HepG2 (cell line): ENCODE data around the gene PHF2. TPM values are rescaled to one million over a fixed set of nuclear protein-coding genes. Genes with fewer than 3 reads are reported as not detected.

Experiments
- ATAC-seq: fragments of 200-7000 bp; cut with Tn5 transposase; 3 replicates; pipeline ENCODE4 v1.9.1; 2020; ENCODE audit warnings: mild to moderate bottlenecking, moderate library complexity
- BruUV-seq: library from RNA; stranded (reverse); fragments of 400-500 nt; replicated peaks from 2 replicates; lab custom pipeline; 2021; lab: Mats Ljungman, UMichigan
- CTCF ChIA-PET: fragments of 300-600 bp; formaldehyde crosslinking; extraction: SDS; loops from one replicate; lab custom pipeline; 2021; ENCODE audit warnings: low total read pairs, inconsistent platforms, low intra/inter-chr PET ratio; lab: Yijun Ruan, JAX
- POLR2A ChIA-PET: fragments of 350-600 bp; sonication (Branson Sonifier 250); formaldehyde crosslinking; loops from one replicate; lab custom pipeline; 2020; ENCODE audit warnings: antibody characterized with exemption, inconsistent platforms; lab: Yijun Ruan, JAX
- DNase-seq: peaks from one replicate; pipeline ENCODE4 v3.0.0-alpha.2; 2015; ENCODE audit warnings: low spot score
- FAIRE-seq: peaks from 3 replicates; lab custom pipeline; 2011; peaks lifted over from hg19 to GRCh38; lab: Jason Lieb, UNC
- H2AFZ ChIP-seq: one replicate; pipeline ENCODE4 v1.6.1; 2011; ENCODE audit warnings: low read length, inconsistent platforms
- H3K27ac ChIP-seq: fragments of 300-600 bp; 3 replicates; pipeline ENCODE4 v1.8.0; 2011; ENCODE audit warnings: mixed run types, mild to moderate bottlenecking, mixed read lengths, low read length, inconsistent platforms; ENCODE audit not compliant: insufficient read depth; ENCODE audit errors: extremely low read length
- H3K27me3 ChIP-seq, 2 experiments: fragments of 200-600 bp in 1 of 2; 2 replicates in 1 of 2; 3 replicates in 1 of 2; pipeline versions ENCODE4 v1.6.0 to v1.8.0; 2011; ENCODE audit warnings: low read length in 2 of 2, mild to moderate bottlenecking in 2 of 2, moderate library complexity in 2 of 2, inconsistent platforms in 1 of 2; ENCODE audit not compliant: insufficient read depth in 2 of 2, control insufficient read depth in 1 of 2
- H3K36me3 ChIP-seq, 2 experiments: fragments of 200-600 bp in 1 of 2; replicated peaks in 1 of 2; 2 replicates in 1 of 2; 3 replicates in 1 of 2; pipeline versions ENCODE4 v1.5.1 to v1.8.0; 2011; ENCODE audit warnings: low read length in 2 of 2, inconsistent platforms in 1 of 2; ENCODE audit not compliant: insufficient read depth in 2 of 2, control insufficient read depth in 1 of 2
- H3K4me1 ChIP-seq: 2 replicates; pipeline ENCODE4 v1.5.1; 2012; ENCODE audit warnings: low read length, inconsistent platforms; ENCODE audit not compliant: insufficient read depth
- H3K4me2 ChIP-seq: 2 replicates; pipeline ENCODE4 v1.6.0; 2011; ENCODE audit warnings: low read depth, low read length, inconsistent platforms
- H3K4me3 ChIP-seq, 3 experiments: fragments of 200-600 bp in 1 of 3; sonication (generic), shearing (Covaris generic) in 1 of 3; replicated peaks in 1 of 3; 2 replicates each; pipeline ENCODE4 v1.5.1; 2011 to 2016; ENCODE audit warnings: low read length in 3 of 3, inconsistent platforms in 2 of 3, low read depth in 2 of 3, mild to moderate bottlenecking in 2 of 3, control low read depth in 1 of 3, mixed read lengths in 1 of 3; ENCODE audit not compliant: insufficient read depth in 1 of 3
- H3K79me2 ChIP-seq: one replicate; pipeline ENCODE4 v1.6.1; 2011; ENCODE audit warnings: low read length, inconsistent platforms; ENCODE audit not compliant: insufficient read depth
- H3K9ac ChIP-seq: 2 replicates; pipeline ENCODE4 v1.6.0; 2011; ENCODE audit warnings: mild to moderate bottlenecking, low read depth, low read length, inconsistent platforms; ENCODE audit not compliant: insufficient read depth
- H3K9me3 ChIP-seq: 2 replicates; pipeline ENCODE4 v1.5.1; 2012; ENCODE audit warnings: mild to moderate bottlenecking, low read length
- H4K20me1 ChIP-seq: 2 replicates; pipeline ENCODE4 v1.6.0; 2011; ENCODE audit warnings: inconsistent platforms, mild to moderate bottlenecking, low read length, moderate library complexity; ENCODE audit not compliant: insufficient read depth
- ATAD3A ChIP-seq: sonication (generic); formaldehyde crosslinking; IDR thresholded peaks from 2 replicates; pipeline ENCODE4 v1.4.0; 2020; ENCODE audit warnings: missing genetic modification reagents
- CBX1 ChIP-seq: IDR thresholded peaks from one replicate; pipeline ENCODE4 v1.6.1; 2016; ENCODE audit warnings: antibody characterized with exemption, low read depth
- HNRNPLL ChIP-seq: fragments of 200-400 bp; formaldehyde crosslinking; IDR thresholded peaks from 2 replicates; pipeline ENCODE4 v1.6.1; 2017; ENCODE audit warnings: mild to moderate bottlenecking, low read depth, low read length; ENCODE audit not compliant: poor library complexity, severe bottlenecking
- MIER2 ChIP-seq: IDR thresholded peaks from 2 replicates; pipeline ENCODE4 v1.6.1; 2016; ENCODE audit warnings: missing biosample characterization, missing genetic modification reagents
- MTF1 ChIP-seq: sonication (generic); formaldehyde crosslinking; IDR thresholded peaks from 2 replicates; pipeline ENCODE4 v1.5.0; 2020; ENCODE audit warnings: missing genetic modification reagents
- NFYC ChIP-seq: IDR thresholded peaks from 2 replicates; pipeline ENCODE4 v1.6.1; 2016; ENCODE audit warnings: missing genetic modification reagents, missing compliant biosample characterization
- SPEN ChIP-seq: sonication (generic); formaldehyde crosslinking; IDR thresholded peaks from 2 replicates; pipeline ENCODE4 v1.5.1; 2020; ENCODE audit warnings: low read depth, mild to moderate bottlenecking, missing genetic modification reagents
- SRSF4 ChIP-seq: fragments of 200-400 bp; formaldehyde crosslinking; IDR thresholded peaks from one replicate; pipeline ENCODE4 v1.6.1; 2018; ENCODE audit warnings: mild to moderate bottlenecking, low read depth, low read length, moderate library complexity; ENCODE audit not compliant: poor library complexity, severe bottlenecking
- ZBTB8A ChIP-seq: sonication (generic); formaldehyde crosslinking; IDR thresholded peaks from 2 replicates; pipeline ENCODE4 v1.4.0; 2020; ENCODE audit warnings: mild to moderate bottlenecking, low read depth, missing genetic modification reagents, borderline replicate concordance
- ZC3H13 ChIP-seq: sonication (generic); formaldehyde crosslinking; IDR thresholded peaks from 2 replicates; pipeline ENCODE4 v1.8.1; 2023; ENCODE audit warnings: mild to moderate bottlenecking, missing genetic modification reagents, moderate library complexity
- ZFP62 ChIP-seq: sonication (generic); formaldehyde crosslinking; IDR thresholded peaks from 2 replicates; pipeline ENCODE4 v1.4.0; 2020; ENCODE audit warnings: missing genetic modification reagents
- ZNF569 ChIP-seq: sonication (generic); formaldehyde crosslinking; IDR thresholded peaks from 2 replicates; pipeline ENCODE4 v1.5.0; 2020; ENCODE audit warnings: mild to moderate bottlenecking, missing genetic modification reagents, moderate library complexity, borderline replicate concordance
- ZNF577 ChIP-seq: sonication (generic); formaldehyde crosslinking; IDR thresholded peaks from 2 replicates; pipeline ENCODE4 v1.4.0; 2020; ENCODE audit warnings: mild to moderate bottlenecking, low read depth, missing genetic modification reagents, borderline replicate concordance
- ZZZ3 ChIP-seq: sonication (generic); formaldehyde crosslinking; IDR thresholded peaks from 2 replicates; pipeline ENCODE4 v1.4.0; 2020; ENCODE audit warnings: missing genetic modification reagents, mild to moderate bottlenecking, borderline replicate concordance
- WGBS: methylation state at CpG from one replicate; pipeline ENCODE4 v1.1.6; 2017; ENCODE audit warnings: low lambda C conversion rate; 5-methylcytosine and 5-hydroxymethylcytosine counted together
- in situ Hi-C: cut with HindIII; loops from 2 replicates; pipeline ENCODE4 v1.10.0; 2017; ENCODE audit warnings: low pct_unique_long_range_greater_than_20kb; ENCODE audit not compliant: extremely low pct_ligation_motif_present
- intact Hi-C: fragments of 100-400 bp; cut with micrococcal nuclease; formaldehyde crosslinking; loops from one replicate; pipeline ENCODE4 v1.10.0; 2022; ENCODE audit not compliant: unreplicated experiment
- polyA plus RNA-seq, 8 experiments: library from polyadenylated mRNA; depleted of rRNA in 3 of 8; stranded (reverse) in 7 of 8; unstranded in 1 of 8; fragments of >200 nt; fragmentation: Illumina TruSeq in 4 of 8; extraction: Trizol in 4 of 8; gene quantifications; 2 replicates each; pipeline versions ENCODE4 v1.2.1 to v1.2.3, GENCODE V29; 2011 to 2016; ENCODE audit warnings: low read depth in 4 of 8, missing spikeins in 1 of 8, mixed read lengths in 1 of 8; ENCODE audit not compliant: insufficient read depth in 1 of 8
- total RNA-seq, 5 experiments: library from RNA; depleted of rRNA; stranded (reverse); fragments of >200 nt; fragmentation: Illumina TruSeq; extraction: Trizol; gene quantifications; 2 replicates each; pipeline ENCODE4 v1.2.3, GENCODE V29; 2016; ENCODE audit warnings: low read depth in 1 of 5
- TF ChIP-seq, protein P1 (sequence below): sonication (generic); formaldehyde crosslinking; IDR thresholded peaks from 2 replicates; pipeline ENCODE4 v1.4.0; 2020; ENCODE audit warnings: missing genetic modification reagents
- TF ChIP-seq, protein P2 (sequence below): sonication (generic); formaldehyde crosslinking; IDR thresholded peaks from 2 replicates; pipeline ENCODE4 v1.8.1; 2023; ENCODE audit warnings: mild to moderate bottlenecking, missing genetic modification reagents, borderline replicate concordance
- TF ChIP-seq, protein P3 (sequence below): sonication (generic); formaldehyde crosslinking; IDR thresholded peaks from 2 replicates; pipeline ENCODE4 v1.5.1; 2020; ENCODE audit warnings: mild to moderate bottlenecking, missing genetic modification reagents, borderline replicate concordance

The PHF2 gene
- total and polyA plus RNA-seq, 2 of the 13 experiments (the other 11 are each of a cell fraction or from before 2014, with no cell fraction given) = 6.6 to 9.1 TPM

DNA sequence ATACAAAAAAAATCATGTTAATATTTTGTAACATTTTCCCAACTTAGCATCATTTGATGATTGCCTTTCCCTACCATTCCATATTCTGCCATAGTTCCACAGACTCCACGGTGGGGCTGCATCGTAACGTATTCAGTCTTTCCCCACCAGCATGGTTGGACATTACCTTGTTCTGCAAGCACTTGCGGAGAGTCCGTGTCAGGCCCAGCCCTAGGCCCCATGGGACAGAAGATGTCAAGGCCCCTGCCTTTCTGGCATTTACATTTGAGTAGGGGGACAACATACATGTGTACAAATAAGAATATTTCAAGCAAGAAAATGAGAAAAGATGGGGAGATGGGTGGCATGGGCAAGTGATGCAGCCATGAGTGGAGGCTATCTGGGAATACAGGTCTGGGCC, 8.2 kb upstream of the PHF2 start (continued):
- TF ChIP-seq, protein P1, sequence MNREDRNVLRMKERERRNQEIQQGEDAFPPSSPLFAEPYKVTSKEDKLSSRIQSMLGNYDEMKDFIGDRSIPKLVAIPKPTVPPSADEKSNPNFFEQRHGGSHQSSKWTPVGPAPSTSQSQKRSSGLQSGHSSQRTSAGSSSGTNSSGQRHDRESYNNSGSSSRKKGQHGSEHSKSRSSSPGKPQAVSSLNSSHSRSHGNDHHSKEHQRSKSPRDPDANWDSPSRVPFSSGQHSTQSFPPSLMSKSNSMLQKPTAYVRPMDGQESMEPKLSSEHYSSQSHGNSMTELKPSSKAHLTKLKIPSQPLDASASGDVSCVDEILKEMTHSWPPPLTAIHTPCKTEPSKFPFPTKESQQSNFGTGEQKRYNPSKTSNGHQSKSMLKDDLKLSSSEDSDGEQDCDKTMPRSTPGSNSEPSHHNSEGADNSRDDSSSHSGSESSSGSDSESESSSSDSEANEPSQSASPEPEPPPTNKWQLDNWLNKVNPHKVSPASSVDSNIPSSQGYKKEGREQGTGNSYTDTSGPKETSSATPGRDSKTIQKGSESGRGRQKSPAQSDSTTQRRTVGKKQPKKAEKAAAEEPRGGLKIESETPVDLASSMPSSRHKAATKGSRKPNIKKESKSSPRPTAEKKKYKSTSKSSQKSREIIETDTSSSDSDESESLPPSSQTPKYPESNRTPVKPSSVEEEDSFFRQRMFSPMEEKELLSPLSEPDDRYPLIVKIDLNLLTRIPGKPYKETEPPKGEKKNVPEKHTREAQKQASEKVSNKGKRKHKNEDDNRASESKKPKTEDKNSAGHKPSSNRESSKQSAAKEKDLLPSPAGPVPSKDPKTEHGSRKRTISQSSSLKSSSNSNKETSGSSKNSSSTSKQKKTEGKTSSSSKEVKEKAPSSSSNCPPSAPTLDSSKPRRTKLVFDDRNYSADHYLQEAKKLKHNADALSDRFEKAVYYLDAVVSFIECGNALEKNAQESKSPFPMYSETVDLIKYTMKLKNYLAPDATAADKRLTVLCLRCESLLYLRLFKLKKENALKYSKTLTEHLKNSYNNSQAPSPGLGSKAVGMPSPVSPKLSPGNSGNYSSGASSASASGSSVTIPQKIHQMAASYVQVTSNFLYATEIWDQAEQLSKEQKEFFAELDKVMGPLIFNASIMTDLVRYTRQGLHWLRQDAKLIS (CRISPR knock-in tag) = no peak
- no peak for TF ChIP-seq SRSF4
- TF ChIP-seq CBX1 = no peak
- TF ChIP-seq NFYC (CRISPR knock-in tag) = no peak
- TF ChIP-seq, all 625 proteins: peak for 0

DNA sequence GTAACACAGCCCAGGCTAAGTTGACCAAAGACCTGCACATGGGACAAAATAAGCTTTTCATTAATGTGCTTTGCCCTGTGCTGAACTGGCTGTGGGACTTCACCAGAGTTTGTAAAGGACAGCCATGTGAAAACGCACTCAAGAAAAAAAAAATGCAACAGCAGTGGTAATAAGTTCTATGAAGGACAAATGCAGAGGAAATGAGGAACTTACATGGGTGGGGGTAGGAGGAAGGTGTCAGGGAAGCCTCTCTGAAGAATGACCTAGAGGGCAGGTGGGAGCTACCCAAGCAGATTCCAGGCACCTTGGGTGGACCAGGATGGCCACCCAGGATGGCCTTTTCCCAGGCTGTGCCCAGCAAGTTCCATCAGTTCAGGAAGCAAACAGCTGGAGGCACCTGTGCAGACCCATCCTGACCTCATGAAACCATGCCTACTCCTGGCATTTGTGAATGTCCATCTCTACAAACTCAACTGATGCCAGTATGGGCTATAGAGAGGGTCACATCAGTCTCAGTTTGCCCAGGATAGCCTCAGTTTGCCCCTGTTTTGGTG, 6.7 kb upstream of the PHF2 start:
- no peak for FAIRE-seq
- no peak for ATAC-seq
- no peak for DNase-seq
- Histone ChIP-seq H3K27me3 (no peaks in the 10 kb centered on the region; a peak in 1 of 5 replicates), H3K9ac (no peak overlapping the region), H3K27ac (no peak overlapping the region), H2AFZ (no peak overlapping the region)
- WGBS = 87% methylated on average over 1 of the region's 1 CpG
- CTCF ChIA-PET = no interaction called here
- TF ChIP-seq ZC3H13 (CRISPR knock-in tag) (no peak), ZZZ3 (CRISPR knock-in tag) (no peak), ZBTB8A (CRISPR knock-in tag) (no peak), ZFP62 (CRISPR knock-in tag) (no peak), ZNF569 (CRISPR knock-in tag) (no peak), ATAD3A (no peak), MIER2 (CRISPR knock-in tag) (no peak), SPEN (CRISPR knock-in tag) (no peak), NFYC (CRISPR knock-in tag) (no peak), ZNF577 (CRISPR knock-in tag) (no peak), HNRNPLL (no peak), MTF1 (no peak)
- TF ChIP-seq, protein P2, sequence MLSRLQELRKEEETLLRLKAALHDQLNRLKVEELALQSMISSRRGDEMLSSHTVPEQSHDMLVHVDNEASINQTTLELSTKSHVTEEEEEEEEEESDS = no peak
- TF ChIP-seq, protein P3, sequence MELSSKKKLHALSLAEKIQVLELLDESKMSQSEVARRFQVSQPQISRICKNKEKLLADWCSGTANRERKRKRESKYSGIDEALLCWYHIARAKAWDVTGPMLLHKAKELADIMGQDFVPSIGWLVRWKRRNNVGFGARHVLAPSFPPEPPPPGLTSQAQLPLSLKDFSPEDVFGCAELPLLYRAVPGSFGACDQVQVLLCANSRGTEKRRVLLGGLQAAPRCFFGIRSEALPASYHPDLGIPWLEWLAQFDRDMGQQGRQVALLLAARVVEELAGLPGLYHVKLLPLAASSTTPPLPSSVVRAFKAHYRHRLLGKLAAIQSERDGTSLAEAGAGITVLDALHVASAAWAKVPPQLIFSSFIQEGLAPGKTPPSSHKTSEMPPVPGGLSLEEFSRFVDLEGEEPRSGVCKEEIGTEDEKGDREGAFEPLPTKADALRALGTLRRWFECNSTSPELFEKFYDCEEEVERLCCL = no peak
- TF ChIP-seq, all 625 proteins: peak for 0
- Histone ChIP-seq H3K4me3 (no peak overlapping the region), H4K20me1 (no peaks in the 10 kb centered on the region), H3K4me1 (peaks cover 14% of the 10 kb centered on the region), H3K4me2 (no peak overlapping the region), H3K36me3 (no peaks in the 10 kb centered on the region), H3K79me2 (no peaks in the 10 kb centered on the region), H3K9me3 (peaks cover 11% of the 10 kb centered on the region; the same call in 1 of the 2 replicates)
- in situ Hi-C loops = no loop called here
- POLR2A ChIA-PET = no interaction called here
- BruUV-seq = no TSS peak
- intact Hi-C loops = loop anchor here (5.0 kb wide), 1 partner anchor 117 kb away; the partner anchor contains the start of genes FAM120A and FAM120AOS
